ENCODE data around the gene VPS41. TPM values are rescaled to one million over a fixed set of nuclear protein-coding genes. Genes with fewer than 3 reads are reported as not detected.
A peak's percentile ranks its signal among the peaks of the same experiment; 100 is the strongest.

Gene VPS41
- total and polyA plus RNA-seq, 2 of the 13 experiments (the other 11 are each of a cell fraction or from before 2014, with no cell fraction given) = 12.1 to 43.4 TPM

GRCh38 chr7:38908759-38909335 lies at the start of gene VPS41 (continued):
- TF ChIP-seq PAXIP1 (CRISPR knock-in tag; conservative IDR thresholded peaks at IDR 0.05) = peak; percentile 23; the same call in 1 of the 2 replicates
- TF ChIP-seq ZNF770 (CRISPR knock-in tag; IDR thresholded peaks at IDR 0.05) = no peak
- no peak for TF ChIP-seq EED (CRISPR knock-in tag; IDR thresholded peaks at IDR 0.05)
- no peak; the same call in 1 of the 2 replicates for TF ChIP-seq ZBTB20 (CRISPR knock-in tag; IDR thresholded peaks at IDR 0.05; ENCODE audit: borderline replicate concordance, low read depth)
- TF ChIP-seq SIN3B (IDR thresholded peaks at IDR 0.05; ENCODE audit: low read length) = peak; percentile 66; the same call in 1 of the 2 replicates
- TF ChIP-seq ZFP36L1 (CRISPR knock-in tag; IDR thresholded peaks at IDR 0.05) = no peak
- TF ChIP-seq ZNF512B (CRISPR knock-in tag; IDR thresholded peaks at IDR 0.05; ENCODE audit: borderline replicate concordance) = no peak
- TF ChIP-seq ZEB1 (IDR thresholded peaks at IDR 0.05; ENCODE audit: insufficient replicate concordance, low read depth) = peak; percentile 97
- TF ChIP-seq HMGA1 (CRISPR knock-in tag; conservative IDR thresholded peaks at IDR 0.05) = no peak
- TF ChIP-seq ESRRA (CRISPR knock-in tag; IDR thresholded peaks at IDR 0.05; ENCODE audit: low read depth) = no peak
- TF ChIP-seq ZBTB3 (CRISPR knock-in tag; IDR thresholded peaks at IDR 0.05; ENCODE audit: borderline replicate concordance, low read depth) = no peak
- TF ChIP-seq RNF2 (conservative IDR thresholded peaks at IDR 0.05; ENCODE audit: low read depth) = no peak
- peak in 1 of 2 experiments; percentile 66; a peak in 1 of 4 replicates for TF ChIP-seq KLF16 (CRISPR knock-in tag; IDR thresholded peaks at IDR 0.05)
- TF ChIP-seq ZNF782 (CRISPR knock-in tag; IDR thresholded peaks at IDR 0.05; ENCODE audit: borderline replicate concordance) = no peak
- no peak for TF ChIP-seq SAFB2 (CRISPR knock-in tag; IDR thresholded peaks at IDR 0.05; ENCODE audit: borderline replicate concordance, low read depth)
- no peak for TF ChIP-seq GLI4 (CRISPR knock-in tag; IDR thresholded peaks at IDR 0.05; ENCODE audit: borderline replicate concordance)
- TF ChIP-seq CCAR2 (optimal IDR thresholded peaks at IDR 0.05; ENCODE audit: low read depth, low read length) = no peak

All from HepG2 (cell line).